Activated CD8-positive, alpha-beta memory T cell treated with anti-CD3 and anti-CD28 coated beads, Interleukin-2, amount 50 U/mL, for 48 hours (primary cell): Measurements from ENCODE around the gene HAPLN2.
A peak's percentile ranks its signal among the peaks of the same experiment; 100 is the strongest.

Experiments used
- DNase-seq: peaks from one replicate; pipeline ENCODE4 v3.0.0-alpha.2; 2020

HAPLN2 gene

GRCh38 chr1:156646738-156647211 lies 27.6 kb downstream of the HAPLN2 start:
- DNase-seq: no peak

GRCh38 chr1:156647351-156647750 lies 28.1 kb downstream of the HAPLN2 start:
- DNase-seq: no peak

DNA sequence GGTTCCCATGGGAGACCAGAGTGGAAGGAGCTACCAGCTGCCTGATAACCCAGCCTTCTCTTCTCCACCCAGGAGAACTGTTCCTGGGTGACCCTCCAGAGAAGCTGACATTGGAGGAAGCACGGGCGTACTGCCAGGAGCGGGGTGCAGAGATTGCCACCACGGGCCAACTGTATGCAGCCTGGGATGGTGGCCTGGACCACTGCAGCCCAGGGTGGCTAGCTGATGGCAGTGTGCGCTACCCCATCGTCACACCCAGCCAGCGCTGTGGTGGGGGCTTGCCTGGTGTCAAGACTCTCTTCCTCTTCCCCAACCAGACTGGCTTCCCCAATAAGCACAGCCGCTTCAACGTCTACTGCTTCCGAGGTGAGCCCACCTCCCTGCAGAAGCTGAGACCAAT lies 29.3 kb downstream of the HAPLN2 start:
- DNase-seq: no peak

DNA sequence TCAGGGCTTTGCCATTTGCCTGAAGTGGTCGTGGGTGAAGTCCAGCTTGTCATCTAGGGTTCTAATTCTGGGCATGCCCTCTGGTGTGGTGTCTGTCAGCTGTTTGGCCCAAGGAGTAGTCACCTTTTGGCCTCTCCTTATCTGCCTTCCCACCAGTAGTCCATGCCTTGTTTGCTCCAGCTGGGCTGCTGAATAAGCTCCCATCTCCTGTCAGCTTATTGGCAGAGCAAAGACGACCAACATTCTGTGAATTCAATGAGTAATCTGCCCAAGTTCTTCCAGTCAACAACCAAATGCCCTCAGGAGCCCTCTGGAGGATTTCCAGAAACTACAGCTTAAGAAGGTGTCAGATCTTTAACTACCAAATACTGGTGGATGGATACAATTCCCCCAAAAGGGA lies 29.7 kb downstream of the HAPLN2 start:
- no peak for DNase-seq

DNA sequence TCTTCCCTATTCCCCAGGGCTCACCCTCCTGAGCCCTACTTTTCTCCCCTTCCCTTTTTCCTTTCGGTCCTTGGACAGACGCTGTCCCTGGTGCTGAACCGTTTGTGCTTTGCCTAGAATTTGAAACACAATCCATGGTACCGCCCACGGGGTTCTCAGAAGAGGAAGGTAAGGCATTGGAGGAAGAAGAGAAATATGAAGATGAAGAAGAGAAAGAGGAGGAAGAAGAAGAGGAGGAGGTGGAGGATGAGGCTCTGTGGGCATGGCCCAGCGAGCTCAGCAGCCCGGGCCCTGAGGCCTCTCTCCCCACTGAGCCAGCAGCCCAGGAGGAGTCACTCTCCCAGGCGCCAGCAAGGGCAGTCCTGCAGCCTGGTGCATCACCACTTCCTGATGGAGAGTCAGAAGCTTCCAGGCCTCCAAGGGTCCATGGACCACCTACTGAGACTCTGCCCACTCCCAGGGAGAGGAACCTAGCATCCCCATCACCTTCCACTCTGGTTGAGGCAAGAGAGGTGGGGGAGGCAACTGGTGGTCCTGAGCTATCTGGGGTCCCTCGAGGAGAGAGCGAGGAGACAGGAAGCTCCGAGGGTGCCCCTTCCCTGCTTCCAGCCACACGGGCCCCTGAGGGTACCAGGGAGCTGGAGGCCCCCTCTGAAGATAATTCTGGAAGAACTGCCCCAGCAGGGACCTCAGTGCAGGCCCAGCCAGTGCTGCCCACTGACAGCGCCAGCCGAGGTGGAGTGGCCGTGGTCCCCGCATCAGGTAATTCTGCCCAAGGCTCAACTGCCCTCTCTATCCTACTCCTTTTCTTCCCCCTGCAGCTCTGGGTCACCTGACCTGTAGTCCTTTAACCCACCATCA lies 33.1 kb downstream of the HAPLN2 start:
- no peak for DNase-seq

- no peak for DNase-seq
These were observed 33.8 kb downstream of the HAPLN2 start for GRCh38 chr1:156652992-156653355.

GRCh38 chr1:156654700-156655099 lies 35.5 kb downstream of the HAPLN2 start:
- DNase-seq: no peak

DNA sequence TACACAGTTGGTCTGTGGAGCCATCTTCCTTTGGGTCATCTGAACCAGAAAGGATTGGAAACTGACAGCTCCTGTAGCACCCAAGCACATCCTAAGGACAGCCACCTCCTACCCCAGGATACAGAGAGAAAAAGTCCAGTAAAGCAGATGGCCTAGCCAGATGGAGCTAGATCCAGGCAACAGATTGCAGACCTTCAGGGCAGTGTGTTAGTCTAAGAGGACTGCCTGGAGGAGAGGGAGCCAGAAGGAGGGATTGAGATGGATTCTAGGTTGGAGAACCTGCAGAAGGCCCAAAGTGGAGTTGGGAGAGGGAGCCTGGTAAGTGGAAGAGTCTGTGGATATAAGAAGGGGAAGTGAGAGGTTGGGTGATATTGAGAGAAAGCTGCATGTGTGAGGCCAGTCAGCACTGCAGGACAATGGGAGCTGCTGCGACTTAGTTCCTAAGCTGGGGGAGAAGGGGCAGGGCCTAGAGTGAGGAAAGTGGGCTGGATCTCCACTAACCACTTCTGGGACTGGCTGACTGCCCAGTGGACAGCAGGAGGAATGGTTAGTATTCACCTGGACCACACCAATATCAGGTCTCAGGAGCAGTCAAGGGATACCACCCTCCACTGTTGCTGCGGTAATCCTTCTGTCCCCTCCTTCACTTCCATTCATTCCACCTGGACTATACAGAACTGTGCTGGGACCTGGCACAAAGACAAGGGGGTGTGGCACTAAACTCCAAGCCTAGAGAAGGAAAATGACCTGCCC lies 36.1 kb downstream of the HAPLN2 start:
- no peak for DNase-seq

DNA sequence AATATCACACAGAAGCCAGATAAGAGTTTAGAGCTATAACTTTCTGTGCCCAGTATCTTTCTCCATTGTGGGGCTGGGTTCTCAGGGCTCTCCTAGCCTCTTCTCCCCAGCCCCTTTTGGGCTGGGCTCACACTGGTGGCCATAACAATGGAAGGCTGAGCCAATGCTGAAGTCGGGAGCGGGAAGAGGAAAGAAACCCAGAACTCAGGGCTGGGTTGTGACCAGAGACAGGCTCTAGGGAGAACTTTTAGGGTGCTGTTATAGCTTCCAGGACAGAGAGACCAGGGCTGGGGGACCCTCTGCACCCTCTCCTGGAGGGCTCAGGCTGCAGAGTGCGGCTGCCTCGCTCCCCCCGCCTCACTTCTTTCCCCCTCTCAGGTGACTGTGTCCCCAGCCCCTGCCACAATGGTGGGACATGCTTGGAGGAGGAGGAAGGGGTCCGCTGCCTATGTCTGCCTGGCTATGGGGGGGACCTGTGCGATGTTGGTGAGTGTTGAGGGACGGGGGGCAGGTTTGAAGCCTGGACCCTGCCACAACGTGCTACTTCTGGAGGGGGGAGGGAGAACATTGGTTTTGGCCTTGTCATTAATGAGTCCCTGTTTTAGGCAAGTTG lies 36.8 kb downstream of the HAPLN2 start:
- DNase-seq: no peak

DNA sequence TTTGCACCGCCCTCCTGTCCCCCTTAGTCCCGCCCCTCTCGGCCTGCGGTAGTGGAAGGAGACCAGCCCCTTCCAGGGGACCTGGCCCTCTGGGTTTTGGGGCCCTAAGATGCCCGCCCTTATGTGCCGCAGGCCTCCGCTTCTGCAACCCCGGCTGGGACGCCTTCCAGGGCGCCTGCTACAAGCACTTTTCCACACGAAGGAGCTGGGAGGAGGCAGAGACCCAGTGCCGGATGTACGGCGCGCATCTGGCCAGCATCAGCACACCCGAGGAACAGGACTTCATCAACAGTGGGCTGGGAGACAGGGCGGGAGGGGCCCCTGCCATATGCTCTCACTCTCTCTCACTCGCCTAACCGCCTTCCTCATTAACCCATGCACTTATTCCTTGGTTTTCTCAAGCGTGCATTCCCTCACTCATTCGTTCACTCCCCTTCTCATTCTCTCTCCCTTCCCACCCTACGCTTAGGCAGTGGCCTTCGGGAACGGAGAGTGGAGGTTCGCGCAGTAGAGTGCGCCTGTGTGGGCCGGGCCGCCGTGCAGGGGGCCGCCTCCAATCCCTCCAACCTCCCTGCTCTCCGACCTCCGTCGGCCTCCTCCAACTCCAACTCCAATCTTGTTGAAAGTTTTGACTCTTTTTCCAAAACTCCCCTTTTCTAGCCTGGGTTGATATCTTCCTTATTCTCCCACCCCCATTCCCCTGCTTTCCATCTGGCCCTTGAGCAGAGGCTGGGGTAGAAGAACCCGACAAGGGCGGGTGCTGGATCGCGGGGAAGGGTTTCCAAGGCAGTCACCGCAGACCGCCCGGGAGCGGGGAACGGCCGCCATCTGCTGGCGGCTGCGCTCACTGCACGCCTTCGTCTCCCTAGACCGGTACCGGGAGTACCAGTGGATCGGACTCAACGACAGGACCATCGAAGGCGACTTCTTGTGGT lies 37.9 kb downstream of the HAPLN2 start:
- peak; percentile 92 for DNase-seq

DNA sequence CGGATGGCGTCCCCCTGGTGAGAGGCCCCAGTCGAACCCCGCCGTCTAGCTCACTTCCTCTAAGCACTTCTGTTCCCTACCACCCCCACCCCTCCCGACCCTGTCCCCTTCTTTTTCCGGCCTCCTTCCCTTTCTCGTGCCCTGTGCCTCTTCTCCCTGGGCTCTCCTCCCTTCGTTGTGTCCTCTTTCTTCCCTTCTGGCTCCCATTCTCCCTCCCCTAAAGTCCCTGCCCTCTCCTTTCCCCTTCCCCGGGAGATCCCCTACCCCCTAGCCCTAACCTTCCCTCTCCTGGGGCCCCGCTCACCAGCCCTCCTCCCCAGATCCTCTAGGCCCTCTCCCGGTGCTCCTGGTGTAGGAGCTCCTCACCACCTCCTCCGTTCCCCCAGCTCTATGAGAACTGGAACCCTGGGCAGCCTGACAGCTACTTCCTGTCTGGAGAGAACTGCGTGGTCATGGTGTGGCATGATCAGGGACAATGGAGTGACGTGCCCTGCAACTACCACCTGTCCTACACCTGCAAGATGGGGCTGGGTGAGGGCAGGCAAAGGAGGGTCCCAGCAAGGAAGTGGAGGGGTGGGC lies 38.6 kb downstream of the HAPLN2 start:
- DNase-seq: no peak

- DNase-seq: no peak
These were observed 39.3 kb downstream of the HAPLN2 start for GRCh38 chr1:156658496-156658895.

- DNase-seq: no peak
These were observed 39.8 kb downstream of the HAPLN2 start for GRCh38 chr1:156658945-156659574.

DNA sequence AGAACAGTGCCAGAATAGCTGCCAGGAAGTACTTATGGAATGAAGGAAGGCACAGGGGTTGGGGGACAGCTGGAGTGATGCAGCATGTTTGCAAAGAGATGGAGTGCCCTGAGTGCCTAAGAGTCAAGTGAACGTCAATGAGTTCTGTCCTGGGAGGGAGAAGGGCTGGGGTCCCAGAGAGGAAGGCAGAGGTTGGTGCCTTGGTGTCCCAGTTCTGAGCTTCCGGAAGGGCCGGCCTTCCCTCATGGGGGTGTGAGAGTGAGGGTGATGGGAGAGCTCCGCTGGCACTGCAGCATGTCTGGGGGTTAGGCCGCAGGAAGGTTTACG lies 40.4 kb downstream of the HAPLN2 start:
- DNase-seq: no peak

DNA sequence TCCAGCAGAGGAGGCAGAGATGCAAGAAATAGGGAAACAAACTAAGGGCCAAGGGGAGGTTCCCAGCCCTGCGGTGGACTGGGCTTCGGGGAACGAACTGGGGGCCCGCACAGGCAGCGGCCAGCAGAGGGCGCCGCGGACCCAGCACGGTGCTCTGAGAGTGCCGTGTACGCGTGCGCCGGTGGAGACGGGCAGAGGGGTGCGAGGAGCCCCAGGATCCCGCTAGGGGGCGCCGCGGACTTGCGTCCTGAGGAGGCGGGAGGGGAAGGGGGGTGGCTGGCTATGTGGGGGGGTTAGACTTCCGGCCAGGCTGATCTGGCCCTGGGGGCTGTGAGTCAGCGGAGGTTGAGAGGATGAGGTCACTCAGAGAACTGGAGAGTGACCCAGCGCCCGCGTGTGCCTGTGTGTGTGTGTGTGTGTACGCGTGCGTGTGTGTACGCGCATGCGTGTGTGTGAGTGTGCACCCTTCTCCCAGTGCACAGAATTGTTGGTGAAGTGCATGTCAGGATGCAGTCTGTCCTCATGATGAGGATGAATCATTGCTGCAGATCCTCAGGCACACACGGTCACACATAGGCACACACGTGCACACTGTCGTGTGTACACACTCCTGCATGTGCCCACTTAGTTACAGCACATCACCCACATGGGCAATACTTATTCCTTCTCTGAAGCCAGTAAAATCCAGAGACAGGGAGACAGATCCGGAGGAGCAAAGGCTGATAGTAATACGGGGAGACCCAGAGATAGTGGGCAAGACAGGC lies 41.0 kb downstream of the HAPLN2 start:
- DNase-seq: peak; percentile 99

DNA sequence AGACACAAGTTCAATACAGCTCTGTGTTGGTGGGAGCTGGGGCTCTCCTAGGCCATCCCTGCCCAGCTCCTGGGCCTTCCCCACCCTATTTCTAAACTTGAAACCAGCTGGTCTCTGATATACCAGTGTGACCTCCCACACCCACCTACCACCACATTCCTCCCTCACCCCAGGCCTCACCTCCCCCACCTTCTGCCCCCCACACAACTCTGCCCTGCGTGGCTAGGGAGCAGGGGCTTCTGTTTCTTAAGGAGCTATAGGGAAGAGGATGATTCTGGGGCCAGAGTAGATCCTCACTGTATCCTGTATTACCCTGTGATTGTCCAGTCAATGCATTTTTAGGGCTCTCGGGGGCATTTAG lies 41.5 kb downstream of the HAPLN2 start:
- DNase-seq: no peak

DNA sequence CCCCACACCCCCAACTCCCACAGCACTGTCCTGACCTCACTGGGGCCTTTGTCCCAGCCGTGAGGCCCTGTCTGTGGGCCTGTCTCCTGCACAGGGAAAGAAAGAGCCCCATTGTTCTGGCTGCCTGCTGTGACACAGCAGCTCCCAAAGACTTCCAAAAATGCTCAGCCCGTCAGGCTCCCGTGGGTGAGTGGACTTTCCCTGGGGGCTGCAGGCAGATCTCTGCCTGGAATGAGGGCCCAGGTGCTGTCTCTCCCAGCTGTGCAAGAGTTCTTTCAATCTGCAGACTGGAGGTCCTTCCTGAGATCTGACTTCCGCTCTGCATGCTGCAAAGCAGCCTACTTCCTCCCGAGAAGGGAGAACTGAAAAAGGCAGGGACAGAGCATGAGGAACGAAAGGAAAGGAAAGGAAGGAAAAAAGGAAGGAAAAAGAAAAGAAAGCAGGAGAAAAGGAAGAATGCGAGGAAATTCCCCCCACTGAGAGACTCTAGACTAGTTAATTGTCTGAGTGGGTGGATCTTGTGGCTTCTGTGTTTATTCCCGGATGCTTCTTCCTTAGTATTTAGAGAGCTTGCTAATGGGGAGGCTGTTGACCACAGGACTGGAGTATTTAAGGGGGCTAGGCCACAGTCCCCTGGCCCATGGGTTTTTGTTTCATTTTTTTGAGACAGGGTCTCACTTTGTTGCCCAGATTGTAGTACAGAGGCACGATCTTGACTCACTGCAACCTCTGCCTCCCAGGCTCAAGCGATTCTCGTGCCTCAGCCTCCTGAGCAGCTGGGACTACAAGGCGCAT lies 43.0 kb downstream of the HAPLN2 start:
- DNase-seq: no peak

- no peak for DNase-seq
These were observed 43.5 kb downstream of the HAPLN2 start for GRCh38 chr1:156662800-156663055.

- DNase-seq: no peak
These were observed 44.0 kb downstream of the HAPLN2 start for GRCh38 chr1:156663178-156663577.

- no peak for DNase-seq
These were observed 45.0 kb downstream of the HAPLN2 start for GRCh38 chr1:156664046-156664766.
